Neural cell (in vitro differentiated cells): ENCODE results near the gene CPVL. TPM values are rescaled to one million over a fixed set of nuclear protein-coding genes. Genes with fewer than 3 reads are reported as not detected.

ENCODE experiments used
- H2AFZ ChIP-seq: fragments of 200-600, 300-800 bp; sonication (generic), shearing (Covaris generic); 2 replicates; pipeline ENCODE4 v1.6.0; 2014; ENCODE audit warnings: low read depth, mild to moderate bottlenecking, antibody characterized with exemption, low read length, moderate library complexity
- H3F3A ChIP-seq: fragments of 200-600 bp; shearing (Covaris generic); 2 replicates; pipeline ENCODE4 v1.6.1; 2016; ENCODE audit warnings: mild to moderate bottlenecking, moderate library complexity, mixed read lengths, antibody characterized with exemption, low read length; ENCODE audit not compliant: insufficient read depth, poor library complexity, severe bottlenecking
- H3K27ac ChIP-seq: fragments of 200-600, 300-800 bp; sonication (generic), shearing (Covaris generic); 2 replicates; pipeline ENCODE4 v1.5.1; 2014; ENCODE audit warnings: mild to moderate bottlenecking, low read length, moderate library complexity
- H3K27me3 ChIP-seq: fragments of 300-800, 200-600 bp; sonication (generic), shearing (Covaris generic); 2 replicates; pipeline ENCODE4 v1.6.0; 2014; ENCODE audit warnings: mild to moderate bottlenecking, low read depth, low read length, moderate library complexity; ENCODE audit not compliant: insufficient read depth
- H3K36me3 ChIP-seq: fragments of 300-800, 200-600 bp; sonication (generic), shearing (Covaris generic); 2 replicates; pipeline ENCODE4 v1.5.1; 2014; ENCODE audit warnings: mild to moderate bottlenecking, antibody characterized with exemption, low read length, moderate library complexity; ENCODE audit not compliant: insufficient read depth
- H3K4me2 ChIP-seq: fragments of 300-800, 200-600 bp; sonication (generic), shearing (Covaris generic); 2 replicates; pipeline ENCODE4 v1.6.0; 2014; ENCODE audit warnings: mild to moderate bottlenecking, low read length
- H3K4me3 ChIP-seq: fragments of 300-800, 200-600 bp; sonication (generic), shearing (Covaris generic); 2 replicates; pipeline ENCODE4 v1.5.1; 2014; ENCODE audit warnings: mild to moderate bottlenecking, low read length, moderate library complexity
- H3K79me2 ChIP-seq: fragments of 200-600 bp; shearing (Covaris generic); replicated peaks from 2 replicates; pipeline ENCODE4 v1.6.0; 2014; ENCODE audit warnings: mild to moderate bottlenecking, low read length, moderate library complexity; ENCODE audit not compliant: insufficient read depth
- H3K9ac ChIP-seq: fragments of 300-800, 200-600 bp; sonication (generic), shearing (Covaris generic); 2 replicates; pipeline ENCODE4 v1.6.1; 2016; ENCODE audit warnings: mild to moderate bottlenecking, low read length, mixed read lengths
- H3K9me2 ChIP-seq: fragments of 200-600 bp; shearing (Covaris generic); 2 replicates; pipeline ENCODE4 v1.6.1; 2016; ENCODE audit warnings: mild to moderate bottlenecking, low read length, mixed read lengths; ENCODE audit not compliant: insufficient read depth
- H3K9me3 ChIP-seq: fragments of 200-600, 300-800 bp; sonication (generic), shearing (Covaris generic); 2 replicates; pipeline ENCODE4 v1.6.1; 2016; ENCODE audit warnings: mild to moderate bottlenecking, mixed run types, low read length, moderate library complexity, mixed read lengths
- H4K20me1 ChIP-seq: fragments of 200-600 bp; shearing (Covaris generic); 2 replicates; pipeline ENCODE4 v1.6.1; 2016; ENCODE audit warnings: mild to moderate bottlenecking, mixed run types; ENCODE audit not compliant: insufficient read depth
- EP300 ChIP-seq: fragments of 450-650 bp; conservative IDR thresholded peaks from 2 replicates; pipeline ENCODE4 v1.6.1; 2014; ENCODE audit warnings: antibody characterized with exemption, mild to moderate bottlenecking, moderate library complexity; ENCODE audit not compliant: poor library complexity, severe bottlenecking
- EZH2 ChIP-seq: fragments of 200-600, 300-800 bp; shearing (Covaris generic), sonication (generic); IDR thresholded peaks from 2 replicates; pipeline ENCODE4 v1.6.1; 2014; ENCODE audit warnings: antibody characterized with exemption, low read length, borderline replicate concordance, mild to moderate bottlenecking; ENCODE audit not compliant: insufficient read depth, poor library complexity, severe bottlenecking
- MXI1 ChIP-seq: fragments of 450-650 bp; conservative IDR thresholded peaks from 2 replicates; pipeline ENCODE4 v1.6.1; 2014; ENCODE audit warnings: antibody characterized with exemption, mild to moderate bottlenecking; ENCODE audit not compliant: poor library complexity, severe bottlenecking
- POLR2AphosphoS5 ChIP-seq: IDR thresholded peaks from 2 replicates; pipeline ENCODE4 v1.6.1; 2012
- RAD21 ChIP-seq: fragments of 450-650 bp; conservative IDR thresholded peaks from 2 replicates; pipeline ENCODE4 v1.6.1; 2014; ENCODE audit warnings: antibody characterized with exemption, mild to moderate bottlenecking, moderate library complexity
- SMC3 ChIP-seq: fragments of 450-650 bp; conservative IDR thresholded peaks from 2 replicates; pipeline ENCODE4 v1.6.1; 2014; ENCODE audit warnings: antibody characterized with exemption, mild to moderate bottlenecking, moderate library complexity; ENCODE audit not compliant: poor library complexity
- TAF1 ChIP-seq: IDR thresholded peaks from 2 replicates; pipeline ENCODE4 v1.6.1; 2012; ENCODE audit warnings: low read depth
- polyA plus RNA-seq: library from polyadenylated mRNA; depleted of rRNA; stranded (reverse); fragments of >200 nt; gene quantifications from 2 replicates; pipeline ENCODE4 v1.2.3, GENCODE V29; 2014
- TF ChIP-seq, protein P1 (sequence below): IDR thresholded peaks from 2 replicates; pipeline ENCODE4 v1.6.1; 2012; ENCODE audit warnings: borderline replicate concordance
- TF ChIP-seq, protein P2 (sequence below): fragments of 450-650 bp; IDR thresholded peaks from 2 replicates; pipeline ENCODE4 v1.5.1; 2014; ENCODE audit warnings: antibody characterized with exemption, mild to moderate bottlenecking, moderate library complexity; ENCODE audit not compliant: poor library complexity, severe bottlenecking

CPVL gene
- polyA plus RNA-seq, 1 donor from 2014 or later = 13.0 TPM

DNA sequence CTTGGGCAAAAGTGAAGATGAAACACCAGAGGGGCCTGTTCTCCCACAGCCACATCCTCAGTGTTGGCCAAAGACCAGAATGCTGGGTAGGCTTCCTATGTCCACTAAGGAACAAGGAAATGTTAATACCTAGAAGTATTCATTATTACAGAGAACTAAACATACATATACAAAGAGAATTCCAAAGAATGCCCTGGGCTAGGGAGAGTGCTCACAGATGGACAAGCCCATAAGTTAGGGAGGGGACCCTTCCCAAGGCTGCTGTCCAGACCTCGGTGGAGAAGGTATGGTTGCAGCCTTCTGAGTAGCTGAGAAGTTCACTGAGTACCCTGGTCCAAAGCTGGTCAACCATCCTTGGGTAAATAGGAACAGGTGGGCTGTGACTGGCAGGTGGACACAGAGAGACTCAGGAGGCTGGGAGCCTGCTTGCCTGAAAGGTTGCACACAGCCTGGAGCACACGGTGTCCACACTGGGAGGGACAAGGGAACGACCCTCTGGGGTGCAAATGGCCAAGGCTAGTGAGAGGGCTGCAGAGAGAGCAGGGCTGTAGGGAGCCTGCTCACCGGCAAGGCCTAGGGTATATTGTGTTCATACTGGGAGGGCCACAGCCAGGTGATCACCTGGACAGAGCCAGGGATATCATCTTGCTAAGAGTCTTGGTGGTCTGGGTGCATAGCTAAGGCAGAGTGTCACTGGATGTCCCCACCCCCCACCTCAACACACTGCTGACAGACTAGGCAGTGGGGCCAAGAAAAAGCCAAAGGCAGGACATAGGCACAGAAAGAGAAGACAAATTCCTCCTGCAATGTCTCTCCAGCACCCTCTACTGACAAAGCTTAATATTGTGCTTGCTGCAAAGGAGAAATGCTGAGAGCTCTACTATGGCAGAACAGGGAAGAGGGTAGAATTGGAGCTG lies 40.3 kb downstream of the CPVL start:
- Histone ChIP-seq H3K9me2 (no peaks in the 10 kb centered on the region), H3F3A (no peaks in the 10 kb centered on the region), H2AFZ (no peak overlapping the region), H4K20me1 (no peaks in the 10 kb centered on the region), H3K9ac (no peak overlapping the region), H3K79me2 (no peaks in the 10 kb centered on the region), H3K36me3 (no peaks in the 10 kb centered on the region), H3K4me2 (no peak overlapping the region), H3K27me3 (no peaks in the 10 kb centered on the region), H3K27ac (no peak overlapping the region), H3K9me3 (no peaks in the 10 kb centered on the region), H3K4me3 (no peak overlapping the region)
- TF ChIP-seq, protein P1, sequence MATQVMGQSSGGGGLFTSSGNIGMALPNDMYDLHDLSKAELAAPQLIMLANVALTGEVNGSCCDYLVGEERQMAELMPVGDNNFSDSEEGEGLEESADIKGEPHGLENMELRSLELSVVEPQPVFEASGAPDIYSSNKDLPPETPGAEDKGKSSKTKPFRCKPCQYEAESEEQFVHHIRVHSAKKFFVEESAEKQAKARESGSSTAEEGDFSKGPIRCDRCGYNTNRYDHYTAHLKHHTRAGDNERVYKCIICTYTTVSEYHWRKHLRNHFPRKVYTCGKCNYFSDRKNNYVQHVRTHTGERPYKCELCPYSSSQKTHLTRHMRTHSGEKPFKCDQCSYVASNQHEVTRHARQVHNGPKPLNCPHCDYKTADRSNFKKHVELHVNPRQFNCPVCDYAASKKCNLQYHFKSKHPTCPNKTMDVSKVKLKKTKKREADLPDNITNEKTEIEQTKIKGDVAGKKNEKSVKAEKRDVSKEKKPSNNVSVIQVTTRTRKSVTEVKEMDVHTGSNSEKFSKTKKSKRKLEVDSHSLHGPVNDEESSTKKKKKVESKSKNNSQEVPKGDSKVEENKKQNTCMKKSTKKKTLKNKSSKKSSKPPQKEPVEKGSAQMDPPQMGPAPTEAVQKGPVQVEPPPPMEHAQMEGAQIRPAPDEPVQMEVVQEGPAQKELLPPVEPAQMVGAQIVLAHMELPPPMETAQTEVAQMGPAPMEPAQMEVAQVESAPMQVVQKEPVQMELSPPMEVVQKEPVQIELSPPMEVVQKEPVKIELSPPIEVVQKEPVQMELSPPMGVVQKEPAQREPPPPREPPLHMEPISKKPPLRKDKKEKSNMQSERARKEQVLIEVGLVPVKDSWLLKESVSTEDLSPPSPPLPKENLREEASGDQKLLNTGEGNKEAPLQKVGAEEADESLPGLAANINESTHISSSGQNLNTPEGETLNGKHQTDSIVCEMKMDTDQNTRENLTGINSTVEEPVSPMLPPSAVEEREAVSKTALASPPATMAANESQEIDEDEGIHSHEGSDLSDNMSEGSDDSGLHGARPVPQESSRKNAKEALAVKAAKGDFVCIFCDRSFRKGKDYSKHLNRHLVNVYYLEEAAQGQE = no peak
- TF ChIP-seq EP300 (no peak), EZH2 (no peak), RAD21 (peak; percentile 88), SMC3 (peak; percentile 89), TAF1 (no peak), POLR2AphosphoS5 (no peak), MXI1 (no peak)
- TF ChIP-seq, protein P2, sequence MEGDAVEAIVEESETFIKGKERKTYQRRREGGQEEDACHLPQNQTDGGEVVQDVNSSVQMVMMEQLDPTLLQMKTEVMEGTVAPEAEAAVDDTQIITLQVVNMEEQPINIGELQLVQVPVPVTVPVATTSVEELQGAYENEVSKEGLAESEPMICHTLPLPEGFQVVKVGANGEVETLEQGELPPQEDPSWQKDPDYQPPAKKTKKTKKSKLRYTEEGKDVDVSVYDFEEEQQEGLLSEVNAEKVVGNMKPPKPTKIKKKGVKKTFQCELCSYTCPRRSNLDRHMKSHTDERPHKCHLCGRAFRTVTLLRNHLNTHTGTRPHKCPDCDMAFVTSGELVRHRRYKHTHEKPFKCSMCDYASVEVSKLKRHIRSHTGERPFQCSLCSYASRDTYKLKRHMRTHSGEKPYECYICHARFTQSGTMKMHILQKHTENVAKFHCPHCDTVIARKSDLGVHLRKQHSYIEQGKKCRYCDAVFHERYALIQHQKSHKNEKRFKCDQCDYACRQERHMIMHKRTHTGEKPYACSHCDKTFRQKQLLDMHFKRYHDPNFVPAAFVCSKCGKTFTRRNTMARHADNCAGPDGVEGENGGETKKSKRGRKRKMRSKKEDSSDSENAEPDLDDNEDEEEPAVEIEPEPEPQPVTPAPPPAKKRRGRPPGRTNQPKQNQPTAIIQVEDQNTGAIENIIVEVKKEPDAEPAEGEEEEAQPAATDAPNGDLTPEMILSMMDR = peak; percentile 86

DNA sequence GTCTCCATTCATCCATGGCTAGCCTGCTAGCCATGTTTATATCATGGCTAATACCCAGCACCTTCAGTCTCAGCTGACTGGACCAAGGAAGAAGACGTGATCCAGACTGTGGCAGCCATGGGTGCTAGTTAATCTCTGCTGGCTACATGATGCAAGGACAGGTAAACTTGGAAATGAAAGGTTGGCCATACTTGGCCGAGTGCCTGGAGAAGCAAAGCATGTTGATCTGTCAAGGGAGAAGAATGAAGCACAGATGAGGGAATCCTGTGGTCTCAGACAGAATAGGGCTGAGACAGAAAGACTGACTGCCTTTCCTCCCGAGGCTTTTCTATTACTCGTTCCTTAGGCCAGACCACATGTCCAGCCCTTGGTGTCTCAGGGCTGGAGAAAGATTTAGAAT lies 41.1 kb downstream of the CPVL start:
- H3K9me3 ChIP-seq = no peaks in the 10 kb centered on the region
- no peaks in the 10 kb centered on the region for H3K79me2 ChIP-seq
- no peak overlapping the region for H3K4me2 ChIP-seq
- no peaks in the 10 kb centered on the region for H3K27me3 ChIP-seq
- no peak overlapping the region for H3K27ac ChIP-seq
- no peak overlapping the region for H3K4me3 ChIP-seq
- no peaks in the 10 kb centered on the region for H3K9me2 ChIP-seq
- TF ChIP-seq, protein P1 = no peak
- TF ChIP-seq RAD21 = no peak
- TF ChIP-seq, protein P2 = no peak
- no peak for TF ChIP-seq EP300
- TF ChIP-seq MXI1 = no peak
- TF ChIP-seq EZH2 = no peak
- TF ChIP-seq TAF1 = no peak
- TF ChIP-seq POLR2AphosphoS5 = no peak
- no peak for TF ChIP-seq SMC3
- no peak overlapping the region for H2AFZ ChIP-seq
- no peak overlapping the region for H3K9ac ChIP-seq
- H4K20me1 ChIP-seq = no peaks in the 10 kb centered on the region
- H3K36me3 ChIP-seq = no peaks in the 10 kb centered on the region
- no peaks in the 10 kb centered on the region for H3F3A ChIP-seq
